PC-9 (cell line): ENCODE data around the gene AASDHPPT.

ENCODE experiments used
- EZH2 ChIP-seq: fragments of 200-600 bp; sonication (generic); IDR thresholded peaks from 2 replicates; pipeline ENCODE4 v1.8.0; 2017; ENCODE audit warnings: antibody characterized with exemption, low read depth
- TF ChIP-seq, protein P1 (sequence below): fragments of 200-600 bp; sonication (generic); conservative IDR thresholded peaks from 2 replicates; pipeline ENCODE4 v1.6.1; 2017; ENCODE audit warnings: mixed run types, antibody characterized with exemption, mild to moderate bottlenecking, moderate library complexity

DNA sequence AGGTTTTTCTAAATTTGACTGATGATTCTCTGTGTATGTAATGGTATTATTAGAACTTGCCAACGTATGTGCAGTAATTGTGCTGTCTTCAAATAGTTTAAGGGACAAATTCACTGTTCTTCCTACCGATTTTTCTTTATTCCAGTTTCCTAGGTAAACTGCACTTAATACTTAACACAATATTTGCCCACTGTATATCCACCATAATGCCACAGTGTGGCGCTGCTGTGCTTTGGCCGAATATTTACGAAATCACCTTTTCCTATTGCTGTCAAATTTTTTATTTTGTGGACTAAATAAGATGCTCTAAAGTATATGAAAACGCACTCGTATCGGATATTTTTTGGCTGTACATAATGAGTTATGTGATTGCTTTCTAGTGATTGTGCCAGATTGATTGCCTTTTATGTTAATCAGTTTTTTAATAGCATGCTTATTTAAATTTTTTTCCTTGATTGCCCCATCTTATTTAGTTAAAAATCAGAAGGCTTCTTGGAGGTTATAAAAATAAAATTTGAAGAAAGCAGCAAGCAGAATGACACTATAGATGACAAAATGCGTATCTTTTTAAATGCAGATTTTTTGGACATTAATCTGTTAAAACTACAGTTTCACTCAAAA lies 10.5 kb downstream of the AASDHPPT start:
- TF ChIP-seq, protein P1, sequence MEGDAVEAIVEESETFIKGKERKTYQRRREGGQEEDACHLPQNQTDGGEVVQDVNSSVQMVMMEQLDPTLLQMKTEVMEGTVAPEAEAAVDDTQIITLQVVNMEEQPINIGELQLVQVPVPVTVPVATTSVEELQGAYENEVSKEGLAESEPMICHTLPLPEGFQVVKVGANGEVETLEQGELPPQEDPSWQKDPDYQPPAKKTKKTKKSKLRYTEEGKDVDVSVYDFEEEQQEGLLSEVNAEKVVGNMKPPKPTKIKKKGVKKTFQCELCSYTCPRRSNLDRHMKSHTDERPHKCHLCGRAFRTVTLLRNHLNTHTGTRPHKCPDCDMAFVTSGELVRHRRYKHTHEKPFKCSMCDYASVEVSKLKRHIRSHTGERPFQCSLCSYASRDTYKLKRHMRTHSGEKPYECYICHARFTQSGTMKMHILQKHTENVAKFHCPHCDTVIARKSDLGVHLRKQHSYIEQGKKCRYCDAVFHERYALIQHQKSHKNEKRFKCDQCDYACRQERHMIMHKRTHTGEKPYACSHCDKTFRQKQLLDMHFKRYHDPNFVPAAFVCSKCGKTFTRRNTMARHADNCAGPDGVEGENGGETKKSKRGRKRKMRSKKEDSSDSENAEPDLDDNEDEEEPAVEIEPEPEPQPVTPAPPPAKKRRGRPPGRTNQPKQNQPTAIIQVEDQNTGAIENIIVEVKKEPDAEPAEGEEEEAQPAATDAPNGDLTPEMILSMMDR: peak; percentile 98
- TF ChIP-seq EZH2: no peak
